Stimulated activated CD8-positive, alpha-beta memory T cell treated with anti-CD3 and anti-CD28 coated beads, Interleukin-2, amount 100 ng/mL, for 1 hour (primary cell): ENCODE results near the gene SYT1.
"Not testable (repeated sequence)": the region's sequence is repeated elsewhere in the genome, so short reads cannot be mapped to it uniquely, and the experiment has no call there.

Experiments used
- DNase-seq, 2 donors: peaks; one replicate each; pipeline ENCODE4 v3.0.0-alpha.2; 2020; ENCODE audit warnings: low read depth in 2 of 2

SYT1 gene

DNA sequence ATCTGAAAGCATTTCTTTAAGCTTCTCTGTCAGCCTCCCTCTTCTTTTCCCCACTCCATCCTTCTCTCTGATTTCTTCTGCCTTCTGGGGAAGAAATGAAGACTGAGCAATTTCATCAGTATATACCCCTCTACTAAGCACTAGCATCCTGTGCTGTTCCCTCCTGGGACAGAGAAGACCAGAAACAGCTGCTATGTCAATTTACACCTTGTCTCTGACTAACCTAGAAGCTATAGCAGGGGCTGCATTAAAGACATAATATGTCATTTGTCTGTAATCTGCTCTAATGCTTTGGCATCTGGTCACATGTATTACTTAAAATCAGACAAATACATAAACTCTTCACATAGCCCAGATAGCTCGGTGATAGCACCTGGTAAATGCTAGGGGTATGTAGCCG, 529.3 kb downstream of the SYT1 start:
- no peak for DNase-seq

DNA sequence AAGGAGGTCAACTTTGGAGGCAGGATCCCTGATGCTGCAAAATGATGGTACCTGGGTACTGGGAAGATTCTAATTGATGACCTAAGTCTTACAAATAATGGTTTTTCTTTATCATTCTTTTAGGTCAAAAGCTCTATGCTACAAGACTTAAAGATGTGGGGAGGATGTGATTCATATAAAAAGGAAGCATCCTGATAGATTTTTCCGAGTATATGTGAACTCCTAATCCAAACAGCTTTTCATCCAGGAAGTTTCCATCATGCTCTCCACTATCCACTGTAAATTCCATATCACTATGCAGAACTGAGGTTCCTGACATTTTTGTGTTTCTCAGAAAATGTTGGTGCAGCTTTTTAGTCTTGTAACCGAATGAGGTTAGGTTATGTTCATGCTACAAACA, 533.0 kb downstream of the SYT1 start:
- DNase-seq = no peak

DNA sequence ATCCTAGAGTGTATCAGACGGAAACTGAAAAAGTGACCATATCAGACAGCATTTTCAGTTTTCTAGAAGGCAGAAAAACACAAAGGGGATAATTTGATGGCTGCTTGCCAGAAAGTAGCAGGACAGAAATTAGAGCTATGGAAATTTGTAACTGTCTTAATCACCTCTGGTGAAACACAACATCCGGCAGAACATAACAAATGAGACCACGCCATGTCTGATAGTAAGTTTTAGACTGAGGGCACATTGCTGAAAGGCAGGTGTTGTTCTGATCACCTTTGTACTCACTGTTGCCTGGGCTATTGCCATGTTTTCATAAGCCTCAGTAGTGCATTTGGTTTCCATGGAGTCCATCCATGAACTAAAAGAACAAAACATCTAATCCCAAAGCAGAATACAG, 535.9 kb downstream of the SYT1 start:
- DNase-seq = no peak

DNA sequence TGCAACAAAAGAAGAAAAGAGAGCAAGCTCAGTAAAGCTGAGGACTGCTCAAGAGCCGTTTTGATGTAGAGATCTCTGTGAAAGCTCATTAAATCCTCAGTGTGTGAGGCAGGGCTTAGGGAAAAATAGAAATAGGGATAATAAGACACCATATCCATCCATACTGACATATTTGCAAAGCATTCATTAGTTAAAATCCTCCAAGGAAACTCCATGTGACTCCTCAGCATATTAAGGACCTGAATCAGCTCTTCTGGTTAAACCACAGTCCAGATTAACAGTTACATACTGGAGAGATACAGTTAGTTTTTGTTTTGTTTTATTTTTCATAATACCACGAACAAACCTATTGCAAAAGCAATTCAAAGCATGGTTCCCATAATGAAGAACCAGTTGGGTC, 538.0 kb downstream of the SYT1 start:
- no peak for DNase-seq

DNA sequence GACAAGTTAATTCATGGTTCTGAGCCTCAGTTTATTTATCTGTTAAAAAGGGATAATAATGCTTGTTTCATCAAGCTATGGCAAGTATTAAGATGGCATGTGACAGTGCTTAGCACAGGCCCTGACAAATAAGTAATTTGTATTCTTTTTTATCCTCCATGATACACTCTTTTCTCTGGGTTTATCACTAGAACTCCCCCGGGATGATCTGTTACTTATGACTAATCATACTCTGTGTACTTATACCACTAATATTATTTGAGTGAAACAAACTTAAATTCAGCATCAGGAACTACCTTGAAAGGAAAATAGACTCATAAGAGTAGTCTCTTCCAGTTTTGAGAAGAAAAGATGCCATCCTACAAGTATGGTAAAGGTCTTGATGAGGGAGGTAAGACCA, 542.4 kb downstream of the SYT1 start:
- DNase-seq = no peak

DNA sequence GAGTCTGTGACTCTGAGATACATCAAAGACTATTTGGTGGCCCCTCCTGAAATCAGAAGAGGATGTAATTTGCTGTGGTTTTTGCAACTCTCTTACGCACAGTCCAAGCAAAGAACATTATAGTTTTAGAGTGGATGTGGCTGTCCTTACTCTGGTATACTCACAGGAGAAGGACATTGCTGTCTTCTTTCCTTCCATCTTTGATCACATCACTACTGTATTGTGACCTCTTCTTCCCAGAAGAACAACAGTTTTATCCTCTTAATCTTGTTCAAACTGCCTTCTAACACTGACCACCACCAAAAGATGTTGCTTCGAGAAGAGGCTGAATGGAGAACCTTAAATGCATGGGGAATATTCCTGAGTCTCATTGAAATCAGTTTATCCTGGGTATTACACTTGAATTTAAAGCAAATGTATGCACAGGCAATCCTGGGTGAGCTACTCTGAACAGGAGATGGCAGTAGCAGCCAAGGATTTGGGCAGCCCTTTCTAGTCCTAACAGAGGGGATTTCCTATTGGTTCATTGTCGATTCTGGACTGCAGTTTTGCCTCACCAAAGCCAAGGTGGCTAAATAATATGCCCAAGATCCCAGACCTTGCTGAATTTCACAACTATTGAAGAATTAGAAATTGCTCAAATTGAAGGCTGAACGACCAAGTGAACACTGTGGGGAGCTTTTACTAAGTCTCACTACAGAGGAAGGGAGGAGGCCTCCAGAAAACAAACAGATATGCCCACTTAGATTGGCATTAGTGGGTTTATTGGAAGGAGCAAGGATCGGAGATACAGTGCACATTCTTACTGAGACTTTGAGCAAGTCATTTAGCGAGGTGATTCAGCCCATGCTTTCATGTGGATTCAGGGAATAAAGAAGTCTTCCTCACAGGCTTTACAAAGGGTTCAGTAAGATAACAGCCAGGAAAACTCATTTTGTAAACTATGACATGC, 543.4 kb downstream of the SYT1 start:
- no peak for DNase-seq

DNA sequence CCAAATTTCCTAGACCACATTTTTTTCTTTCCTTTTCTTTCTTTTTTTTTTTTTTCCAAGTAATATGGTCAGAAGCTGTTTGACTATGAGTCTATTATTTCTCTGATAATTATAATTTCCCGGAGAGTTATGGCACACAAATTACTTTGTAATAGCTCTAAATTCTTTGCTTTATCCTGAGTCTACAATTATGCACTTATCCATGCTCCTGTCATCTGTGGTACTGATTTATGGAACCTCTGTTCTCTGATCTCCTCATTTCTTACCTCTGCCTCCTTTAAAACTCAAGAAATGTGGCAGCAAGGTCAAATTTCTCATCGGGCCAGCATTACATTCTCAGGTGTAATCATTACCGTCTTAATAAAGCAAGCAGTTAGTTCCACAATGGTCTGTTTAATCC, 544.1 kb downstream of the SYT1 start:
- no peak for DNase-seq

DNA sequence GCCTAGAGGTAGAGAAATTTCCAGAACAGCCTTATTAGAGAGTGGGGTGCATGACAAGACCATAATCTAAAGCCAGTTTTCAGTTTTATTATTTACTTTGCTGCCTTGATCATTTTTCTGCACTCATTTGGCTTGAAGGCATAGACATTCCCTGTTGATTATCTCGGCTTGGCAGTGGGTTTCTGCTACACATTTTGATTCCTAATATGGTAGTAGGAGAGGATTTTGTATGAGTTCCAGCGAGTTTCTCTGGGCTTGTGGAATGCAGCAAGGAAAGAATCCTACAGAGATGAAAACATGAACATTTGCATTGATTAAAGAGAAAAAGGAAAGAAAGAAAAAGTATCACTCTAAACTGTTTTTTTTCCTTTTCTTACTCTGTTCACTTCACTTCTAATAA, 545.0 kb downstream of the SYT1 start:
- no peak for DNase-seq

DNA sequence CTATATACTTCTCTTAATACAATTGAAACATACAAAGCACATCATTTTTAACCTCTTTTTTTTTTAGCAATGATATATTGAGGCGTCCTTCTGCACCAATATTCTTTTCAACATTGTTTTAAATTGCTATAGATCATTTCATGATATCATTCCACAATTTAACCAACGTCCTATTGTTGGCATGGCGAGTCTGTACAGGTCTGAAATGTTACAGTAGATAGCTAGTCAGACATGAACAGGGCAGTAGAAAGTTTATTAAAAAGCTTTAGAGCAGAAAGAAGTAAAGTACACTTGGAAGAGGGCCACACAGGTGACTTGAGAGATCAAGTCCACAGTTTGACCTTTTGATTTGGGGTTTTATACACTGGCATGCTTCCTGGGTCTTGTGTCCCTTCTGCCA, 547.2 kb downstream of the SYT1 start:
- DNase-seq = no peak

DNA sequence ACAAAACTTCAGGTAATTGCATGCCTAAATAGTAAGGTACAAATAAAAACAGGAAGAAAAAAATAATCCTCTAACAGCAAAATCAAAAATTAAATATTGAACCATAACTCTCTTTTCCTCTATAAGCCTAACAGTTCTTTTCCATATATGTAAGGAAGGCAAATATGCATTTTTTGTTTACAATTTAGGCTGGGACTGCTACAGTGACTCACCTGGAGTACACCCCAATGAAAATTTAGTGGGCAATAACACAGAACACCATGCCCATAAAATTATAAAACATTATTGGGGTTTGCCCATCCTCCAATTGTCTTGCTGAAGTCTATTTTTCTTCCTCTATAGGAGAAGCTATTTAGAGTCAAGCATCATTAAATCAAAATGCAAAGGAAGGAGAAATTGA, 549.2 kb downstream of the SYT1 start:
- no peak for DNase-seq

DNA sequence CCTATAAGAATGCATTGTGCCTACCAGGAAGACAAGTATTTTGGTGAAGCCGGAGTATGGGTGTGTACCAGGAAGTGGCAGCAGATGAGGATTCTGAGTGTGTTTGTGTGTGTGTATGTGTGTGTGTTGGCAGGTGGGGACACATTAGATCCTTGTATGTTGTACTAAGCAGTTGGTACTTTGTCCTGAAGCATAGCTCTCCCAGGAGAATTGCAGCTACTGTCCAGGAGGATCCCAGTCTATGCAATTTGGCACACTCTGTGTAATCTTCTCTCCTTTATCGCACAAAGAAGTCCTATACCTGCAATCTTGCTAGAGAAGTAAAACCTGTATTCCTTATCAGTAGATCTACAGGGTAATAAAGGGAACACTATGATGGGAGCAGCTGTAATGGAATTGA, 549.7 kb downstream of the SYT1 start:
- DNase-seq = no peak

DNA sequence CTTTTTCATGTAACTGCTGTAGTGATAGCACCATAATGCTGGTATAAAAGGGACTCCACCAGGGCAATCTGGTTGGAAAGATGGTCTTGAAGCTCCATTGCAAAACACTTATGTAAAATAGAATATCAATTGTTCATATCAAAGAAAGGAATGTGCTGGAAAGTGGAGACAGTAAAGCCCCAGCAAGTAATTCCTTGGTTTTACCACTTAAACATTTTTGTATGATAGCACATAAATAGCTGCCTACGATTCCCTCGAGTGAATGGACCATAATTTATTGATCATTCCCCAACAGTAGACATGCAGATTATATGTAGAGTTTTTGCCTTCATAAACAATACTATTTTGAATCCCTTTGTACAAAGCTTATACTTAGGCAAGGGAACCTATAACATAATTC, 550.7 kb downstream of the SYT1 start:
- no peak for DNase-seq

DNA sequence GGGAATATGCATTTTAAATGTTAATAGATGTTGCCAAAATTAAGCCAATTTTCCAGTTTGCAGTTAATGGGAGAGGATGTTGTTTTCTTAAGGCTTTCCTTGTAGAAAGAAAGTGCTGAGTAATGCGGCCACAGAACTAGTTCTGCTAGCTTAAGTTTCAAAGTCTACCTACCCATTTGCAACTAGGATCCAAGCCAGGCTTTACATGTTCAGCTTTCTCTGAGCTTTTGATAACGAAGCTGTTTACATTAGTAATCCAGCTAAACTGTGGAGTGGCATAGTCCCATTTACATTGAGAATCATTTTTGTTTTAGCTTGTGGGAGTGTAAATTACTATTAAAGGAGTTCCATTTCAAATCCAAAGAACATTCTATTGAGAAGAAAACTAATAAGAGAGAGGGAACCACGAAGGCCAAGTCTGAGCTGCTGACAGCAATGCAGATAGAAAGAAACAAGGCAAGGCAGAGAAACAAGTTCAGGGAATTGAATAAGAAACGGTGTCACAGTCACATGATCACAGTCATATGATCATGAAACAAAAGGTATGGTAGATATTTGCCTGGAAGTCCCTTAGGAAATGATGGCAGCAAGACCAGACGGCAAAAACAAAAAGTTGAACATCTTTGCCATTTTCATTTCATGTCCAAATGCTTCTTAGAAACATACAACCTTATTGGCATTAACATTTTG, 551.3 kb downstream of the SYT1 start:
- no peak for DNase-seq

DNA sequence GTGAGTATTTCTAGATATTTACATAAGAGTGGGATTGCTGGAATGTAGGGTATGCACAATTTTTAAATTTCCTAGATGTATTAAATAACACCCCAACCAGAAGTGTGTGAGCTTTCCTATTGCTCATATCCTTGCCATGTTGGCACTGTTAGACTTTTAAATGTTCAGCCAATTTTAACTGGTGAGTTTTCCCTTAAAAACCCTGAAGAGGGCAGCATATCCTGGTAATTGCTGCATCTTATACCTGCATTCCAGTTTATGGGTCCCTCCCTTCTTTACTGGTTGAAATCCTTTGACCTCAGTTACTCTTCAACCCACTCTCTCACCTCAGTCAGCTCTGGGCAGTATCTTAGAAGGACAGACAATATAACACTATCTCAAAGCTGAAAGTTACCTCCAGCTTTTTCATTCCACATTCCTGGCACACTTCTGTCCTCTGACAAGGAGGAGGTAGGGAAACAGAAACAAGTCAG, 555.6 kb downstream of the SYT1 start:
- no peak for DNase-seq

DNA sequence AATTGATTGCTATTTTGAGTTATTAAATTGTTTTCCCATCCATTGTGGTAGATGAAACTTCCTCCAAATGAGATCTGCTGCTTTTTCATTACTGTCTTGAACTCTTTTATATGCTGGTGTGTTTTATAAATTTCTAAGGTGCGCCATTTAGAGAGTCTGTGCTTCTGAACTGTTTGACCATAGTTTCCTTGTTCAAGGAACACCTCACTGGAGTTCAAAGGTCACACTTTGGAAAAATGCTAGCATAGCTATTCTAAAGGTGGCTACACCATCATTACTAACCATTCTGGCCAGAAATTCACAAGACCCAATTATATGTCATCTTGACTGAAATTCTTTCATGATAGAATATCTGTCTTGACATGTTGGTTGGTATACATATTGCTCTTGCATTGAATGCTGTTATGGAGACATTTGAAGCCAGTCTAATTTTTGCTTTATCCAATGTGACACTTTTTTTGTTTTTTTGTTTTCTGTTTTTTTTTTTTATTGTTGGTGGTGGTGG, 556.7 kb downstream of the SYT1 start:
- no peak for DNase-seq

DNA sequence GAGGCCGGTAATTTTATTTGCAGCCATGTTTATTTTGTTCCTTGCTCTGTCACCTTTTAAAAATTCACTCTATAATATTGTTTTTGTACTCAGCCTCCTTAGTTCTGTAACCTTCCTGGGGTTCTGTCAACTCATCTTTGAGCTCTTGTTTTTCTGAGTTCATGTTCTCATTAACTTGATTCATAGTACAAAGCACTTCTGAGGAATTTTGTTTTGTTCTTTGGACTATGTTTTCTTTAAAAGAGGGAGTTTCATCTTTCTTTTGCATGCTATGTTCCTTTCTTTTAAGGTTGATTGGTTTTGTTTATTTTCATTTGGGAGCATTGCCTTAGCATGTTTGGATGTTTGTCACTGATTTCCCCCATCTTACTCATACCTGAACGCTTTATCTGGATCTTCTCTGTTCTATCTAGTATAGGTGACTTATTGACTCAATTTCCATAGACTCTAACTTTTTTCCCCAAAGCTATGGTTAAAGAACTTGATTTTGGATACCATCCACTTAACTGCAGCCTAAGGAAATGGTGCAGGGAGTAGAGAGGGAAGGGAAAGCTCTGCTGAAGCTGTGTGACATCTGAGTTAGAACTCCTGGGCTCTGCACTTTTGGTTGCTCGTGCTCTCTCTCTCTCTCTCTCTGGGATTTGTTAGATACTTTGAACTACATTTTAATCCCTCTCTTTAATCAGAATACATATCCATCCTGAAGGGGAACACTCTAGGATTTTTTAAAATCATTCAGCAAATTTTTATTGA, 557.7 kb downstream of the SYT1 start:
- DNase-seq = no peak

DNA sequence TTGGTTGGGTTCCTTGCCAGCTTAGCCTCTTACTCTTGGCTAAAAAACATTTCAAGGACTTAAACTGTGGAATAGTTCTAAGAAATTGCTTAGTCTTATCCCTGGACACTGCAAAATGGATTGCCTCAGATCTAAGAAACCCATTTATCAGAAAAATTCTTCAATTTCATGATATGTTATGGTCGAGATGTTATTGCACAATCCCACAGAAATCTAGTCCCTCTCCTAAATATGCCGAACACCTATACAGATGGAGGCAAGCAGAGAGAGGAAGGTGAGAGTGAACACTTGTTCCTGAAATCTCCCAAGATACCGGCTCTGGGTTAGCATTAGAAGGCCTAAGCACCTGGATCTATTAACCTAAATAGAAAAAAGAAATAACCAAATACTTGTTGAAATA, 559.0 kb downstream of the SYT1 start:
- no peak for DNase-seq

DNA sequence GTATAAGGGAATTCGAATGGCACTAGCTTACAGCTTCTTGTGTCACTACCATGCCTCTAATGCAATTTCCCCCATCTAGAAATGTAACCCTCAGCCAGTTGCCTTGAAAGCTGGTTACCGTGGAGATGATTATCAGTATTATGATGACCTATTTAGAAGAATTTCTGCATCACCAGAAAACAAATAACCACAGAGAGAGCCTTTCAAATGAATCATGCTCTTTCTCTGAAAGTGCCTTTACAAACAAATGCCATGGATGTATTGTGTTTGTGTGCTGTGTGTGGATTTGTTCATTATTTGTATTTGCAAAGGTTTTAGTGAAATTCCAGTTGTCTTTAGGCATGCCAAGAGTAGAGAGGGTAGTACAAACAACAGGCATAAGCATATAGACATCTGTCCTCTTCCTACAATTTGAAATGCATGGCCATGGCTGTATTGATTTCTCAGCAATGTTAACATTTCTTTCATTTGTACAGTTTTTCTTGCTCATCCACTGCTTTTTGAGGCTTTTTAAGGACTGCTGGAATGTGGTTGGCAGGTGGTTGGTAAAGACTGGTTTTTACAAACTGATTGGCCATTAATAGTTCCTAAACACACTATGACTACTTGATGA, 559.6 kb downstream of the SYT1 start:
- DNase-seq = no peak

DNA sequence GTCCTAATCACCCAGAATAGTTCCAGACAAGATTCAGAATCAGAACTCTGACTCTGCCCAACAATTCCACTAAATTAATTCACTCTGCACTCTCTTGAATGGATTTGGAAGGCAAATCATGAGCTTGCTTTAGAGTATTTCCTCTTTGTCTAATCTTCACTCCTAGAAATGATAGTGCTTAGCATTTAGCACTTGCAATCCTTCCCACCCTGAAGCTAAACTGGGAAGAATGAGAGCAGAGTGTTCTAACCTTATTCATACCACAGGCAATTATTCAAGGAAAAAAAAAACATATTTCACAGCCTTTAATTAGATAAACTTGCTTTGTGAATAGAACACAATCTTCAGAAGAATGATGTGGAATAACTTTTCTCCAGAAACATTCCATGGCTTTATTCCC, 561.5 kb downstream of the SYT1 start:
- DNase-seq = no peak

DNA sequence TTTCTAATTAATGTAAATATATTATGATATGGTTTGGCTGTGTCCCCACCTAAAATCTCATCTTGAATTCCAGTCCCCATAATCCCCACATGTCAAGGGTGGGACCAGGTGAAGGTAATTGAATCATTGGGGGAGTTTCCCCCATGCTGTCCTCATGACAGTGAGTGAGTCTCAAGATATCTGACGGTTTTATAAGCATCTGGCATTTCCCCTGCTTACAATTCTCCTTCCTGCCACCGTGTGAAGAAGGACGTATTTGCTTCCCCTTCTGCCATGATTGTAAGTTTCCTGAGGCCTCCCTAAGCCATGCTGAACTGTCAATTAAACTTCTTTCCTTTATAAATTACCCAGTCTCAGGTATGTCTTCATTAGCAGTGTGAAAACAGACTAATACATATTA, 562.2 kb downstream of the SYT1 start:
- DNase-seq = not testable (repeated sequence)

DNA sequence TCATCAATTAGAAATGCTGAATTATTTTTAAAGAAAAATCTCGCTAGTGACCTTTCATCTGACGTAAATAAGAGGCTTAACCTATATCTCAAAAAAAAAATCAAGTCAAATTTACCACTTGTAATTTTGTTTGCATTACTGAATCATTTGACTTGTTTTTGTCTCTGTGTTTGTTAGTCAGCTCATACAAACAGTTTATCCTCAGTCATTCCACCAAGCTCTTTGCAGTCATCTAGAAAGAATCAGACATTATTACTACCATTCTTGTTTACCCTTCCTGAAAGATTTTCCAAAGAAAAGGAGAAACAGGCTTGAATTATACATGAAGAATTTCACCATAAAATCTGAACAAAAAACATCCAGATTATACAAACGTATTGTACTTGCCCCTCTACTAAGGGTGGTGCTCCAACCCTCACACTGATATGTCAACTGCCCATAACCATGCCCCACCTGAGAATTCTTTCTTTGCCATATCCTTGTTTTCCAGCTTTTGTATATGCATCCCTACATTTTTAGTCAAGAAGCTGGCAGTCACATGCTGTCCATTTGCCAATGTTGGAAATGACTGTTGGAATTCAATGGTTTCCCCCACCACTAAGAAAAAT, 569.0 kb downstream of the SYT1 start:
- DNase-seq = no peak
